ENCODE measurements around the gene NAPSA. TPM values are rescaled to one million over a fixed set of nuclear protein-coding genes. Genes with fewer than 3 reads are reported as not detected.

The NAPSA gene
- total and polyA plus RNA-seq, 2 donors (not counting 1 experiment from before 2014, with no cell fraction given), result 0.03 to 0.17 TPM

DNA sequence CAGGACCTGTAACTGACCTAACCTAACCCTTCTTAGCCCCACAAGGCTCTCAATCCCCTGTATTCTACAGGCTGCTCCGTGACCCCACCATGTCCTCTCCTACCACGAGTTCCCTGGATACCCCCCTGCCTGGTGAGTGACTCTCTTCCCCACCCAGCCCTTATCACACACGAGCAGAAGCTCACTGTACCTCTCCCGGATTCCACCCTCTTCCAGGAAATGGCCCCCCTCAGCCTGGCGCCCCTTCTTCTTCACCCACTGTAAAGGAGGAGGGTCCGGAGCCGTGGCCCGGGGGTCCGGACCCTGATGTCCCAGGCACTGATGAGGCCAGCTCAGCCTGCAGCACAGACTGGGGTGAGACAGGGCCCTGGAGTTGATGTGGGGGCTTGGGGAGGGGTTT is 12.1 kb upstream of the NAPSA start:
- TF ChIP-seq EZH2 (IDR thresholded peaks at IDR 0.05; ENCODE audit: low read length, missing control alignments), result no peak
- TF ChIP-seq, protein P1, sequence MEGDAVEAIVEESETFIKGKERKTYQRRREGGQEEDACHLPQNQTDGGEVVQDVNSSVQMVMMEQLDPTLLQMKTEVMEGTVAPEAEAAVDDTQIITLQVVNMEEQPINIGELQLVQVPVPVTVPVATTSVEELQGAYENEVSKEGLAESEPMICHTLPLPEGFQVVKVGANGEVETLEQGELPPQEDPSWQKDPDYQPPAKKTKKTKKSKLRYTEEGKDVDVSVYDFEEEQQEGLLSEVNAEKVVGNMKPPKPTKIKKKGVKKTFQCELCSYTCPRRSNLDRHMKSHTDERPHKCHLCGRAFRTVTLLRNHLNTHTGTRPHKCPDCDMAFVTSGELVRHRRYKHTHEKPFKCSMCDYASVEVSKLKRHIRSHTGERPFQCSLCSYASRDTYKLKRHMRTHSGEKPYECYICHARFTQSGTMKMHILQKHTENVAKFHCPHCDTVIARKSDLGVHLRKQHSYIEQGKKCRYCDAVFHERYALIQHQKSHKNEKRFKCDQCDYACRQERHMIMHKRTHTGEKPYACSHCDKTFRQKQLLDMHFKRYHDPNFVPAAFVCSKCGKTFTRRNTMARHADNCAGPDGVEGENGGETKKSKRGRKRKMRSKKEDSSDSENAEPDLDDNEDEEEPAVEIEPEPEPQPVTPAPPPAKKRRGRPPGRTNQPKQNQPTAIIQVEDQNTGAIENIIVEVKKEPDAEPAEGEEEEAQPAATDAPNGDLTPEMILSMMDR (conservative IDR thresholded peaks at IDR 0.05 in 1 of 2, IDR thresholded peaks at IDR 0.05 in 1 of 2; ENCODE audit: low read depth in 1 of 2, low read length in 2 of 2), result no peak
- Histone ChIP-seq H3K4me1 (ENCODE audit: control insufficient read depth, extremely low read depth, insufficient read depth, low read length) (no peaks in the 10 kb centered on the region), H3K4me3 (replicated peaks in 1 of 4; ENCODE audit: control extremely low read depth in 1 of 4, insufficient read depth in 1 of 4, low read depth in 3 of 4, low read length in 4 of 4) (no peak overlapping the region), H3K79me2 (ENCODE audit: control insufficient read depth, insufficient read depth, low read length) (no peaks in the 10 kb centered on the region), H2AFZ (ENCODE audit: low read length) (no peak overlapping the region), H3K4me2 (ENCODE audit: extremely low read depth, insufficient read depth, low read length) (no peak overlapping the region), H4K20me1 (ENCODE audit: control insufficient read depth, extremely low read depth, insufficient read depth, low read length) (no peaks in the 10 kb centered on the region), H3K9ac (ENCODE audit: insufficient read depth, low read length) (no peak overlapping the region), H3K27ac (ENCODE audit: insufficient read depth, low read length) (no peak overlapping the region), H3K27me3 (ENCODE audit: control insufficient read depth, insufficient read depth, low read length) (no peaks in the 10 kb centered on the region), H3K36me3 (ENCODE audit: control insufficient read depth, insufficient read depth, low read length) (peaks cover 27% of the 10 kb centered on the region), H3K9me3 (ENCODE audit: control insufficient read depth, insufficient read depth, low read depth, low read length) (no peaks in the 10 kb centered on the region)
- DNase-seq (ENCODE audit: low read depth in 2 of 2), result no peak

DNA sequence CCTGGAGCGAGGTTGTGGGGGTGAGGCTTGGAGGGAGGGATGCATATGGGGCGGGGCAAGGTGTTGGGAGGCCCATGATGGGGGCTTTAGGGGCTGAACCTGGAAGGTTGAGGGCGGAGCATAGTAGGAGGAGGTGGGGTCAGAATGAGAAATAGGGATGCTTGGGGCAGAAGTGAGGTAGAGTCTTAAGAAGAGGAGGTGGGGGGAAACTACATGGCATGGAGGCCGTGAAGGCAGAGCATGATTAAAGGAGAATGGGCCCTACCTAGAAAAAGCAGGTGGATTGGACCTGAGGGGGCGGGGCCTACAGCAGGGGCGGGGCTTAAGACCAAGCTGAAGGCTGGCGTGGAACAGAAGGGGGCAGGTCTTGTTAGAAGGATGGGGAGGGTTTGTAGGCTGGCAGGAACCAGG is 11.6 kb upstream of the NAPSA start:
- Histone ChIP-seq H3K27me3 (ENCODE audit: control insufficient read depth, insufficient read depth, low read length) (no peaks in the 10 kb centered on the region), H3K4me2 (ENCODE audit: extremely low read depth, insufficient read depth, low read length) (peak overlapping the region; percentile 13), H3K9me3 (ENCODE audit: control insufficient read depth, insufficient read depth, low read depth, low read length) (no peaks in the 10 kb centered on the region), H3K79me2 (ENCODE audit: control insufficient read depth, insufficient read depth, low read length) (no peaks in the 10 kb centered on the region), H3K36me3 (ENCODE audit: control insufficient read depth, insufficient read depth, low read length) (peaks cover 24% of the 10 kb centered on the region), H4K20me1 (ENCODE audit: control insufficient read depth, extremely low read depth, insufficient read depth, low read length) (no peaks in the 10 kb centered on the region), H2AFZ (ENCODE audit: low read length) (no peak overlapping the region), H3K4me1 (ENCODE audit: control insufficient read depth, extremely low read depth, insufficient read depth, low read length) (no peaks in the 10 kb centered on the region), H3K27ac (ENCODE audit: insufficient read depth, low read length) (no peak overlapping the region), H3K9ac (ENCODE audit: insufficient read depth, low read length) (no peak overlapping the region), H3K4me3 (replicated peaks in 1 of 4; ENCODE audit: control extremely low read depth in 1 of 4, insufficient read depth in 1 of 4, low read depth in 3 of 4, low read length in 4 of 4) (peak overlapping the region in 3 of 4 experiments; percentile 18 to 38 (median 33))
- TF ChIP-seq EZH2 (IDR thresholded peaks at IDR 0.05; ENCODE audit: low read length, missing control alignments), result no peak
- TF ChIP-seq, protein P1 (conservative IDR thresholded peaks at IDR 0.05 in 1 of 2, IDR thresholded peaks at IDR 0.05 in 1 of 2; ENCODE audit: low read depth in 1 of 2, low read length in 2 of 2), result no peak
- no peak for DNase-seq (ENCODE audit: low read depth in 2 of 2)

DNA sequence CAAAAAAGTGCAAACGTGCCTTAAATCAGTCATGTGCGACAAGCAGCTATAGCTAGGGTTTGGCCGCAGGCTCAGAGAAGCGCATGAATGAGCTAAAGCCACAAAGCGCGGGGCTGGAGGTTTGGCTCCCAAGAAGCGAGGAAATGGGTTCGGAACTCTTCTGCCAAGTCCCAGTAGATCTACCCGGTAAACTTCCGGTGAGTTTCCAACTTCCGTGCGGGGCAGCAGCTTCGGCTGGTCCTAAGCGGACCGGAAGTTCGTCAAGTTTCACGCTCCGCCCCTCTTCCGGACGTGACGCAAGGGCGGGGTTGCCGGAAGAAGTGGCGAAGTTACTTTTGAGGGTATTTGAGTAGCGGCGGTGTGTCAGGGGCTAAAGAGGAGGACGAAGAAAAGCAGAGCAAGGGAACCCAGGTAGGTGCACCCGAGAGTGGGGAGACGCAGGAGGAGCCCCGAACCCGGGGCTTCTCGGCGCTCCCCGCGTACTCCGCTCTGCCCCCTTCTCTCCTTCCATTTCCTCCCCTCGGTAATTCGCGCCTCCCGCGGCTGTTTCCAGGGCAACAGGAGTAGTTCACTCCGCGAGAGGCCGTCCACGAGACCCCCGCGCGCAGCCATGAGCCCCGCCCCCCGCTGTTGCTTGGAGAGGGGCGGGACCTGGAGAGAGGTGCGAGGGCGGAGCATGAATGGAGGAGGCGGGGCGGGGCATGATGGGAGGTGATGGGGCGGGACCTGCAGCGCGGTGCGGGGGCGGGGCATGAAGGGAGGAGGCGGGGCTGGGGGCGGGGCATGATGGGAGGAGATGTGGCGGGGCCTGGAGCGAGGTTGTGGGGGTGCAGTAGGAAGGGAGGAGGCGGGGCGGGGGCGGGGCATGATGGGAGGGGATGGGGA is 11.0 kb upstream of the NAPSA start, which contains the start of gene NR1H2:
NR1H2 (plus strand) TSS at position 292 of the 885 bp plus-strand sequence. CDS start 1,149 bp downstream, outside the sequence.
- H3K9me3 ChIP-seq (ENCODE audit: control insufficient read depth, insufficient read depth, low read depth, low read length), result no peaks in the 10 kb centered on the region
- no peaks in the 10 kb centered on the region for H3K79me2 ChIP-seq (ENCODE audit: control insufficient read depth, insufficient read depth, low read length)
- H3K4me3 ChIP-seq (replicated peaks in 1 of 4; ENCODE audit: control extremely low read depth in 1 of 4, insufficient read depth in 1 of 4, low read depth in 3 of 4, low read length in 4 of 4), result peak within 1 kb of the TSS; percentile 62 to 97 (median 76)
- H3K27me3 ChIP-seq (ENCODE audit: control insufficient read depth, insufficient read depth, low read length), result no peaks in the 10 kb centered on the region
- TF ChIP-seq EZH2 (IDR thresholded peaks at IDR 0.05; ENCODE audit: low read length, missing control alignments), result no peak
- H3K9ac ChIP-seq (ENCODE audit: insufficient read depth, low read length), result peak within 1 kb of the TSS; percentile 93
- H4K20me1 ChIP-seq (ENCODE audit: control insufficient read depth, extremely low read depth, insufficient read depth, low read length), result no peaks in the 10 kb centered on the region
- no peaks in the 10 kb centered on the region for H3K4me1 ChIP-seq (ENCODE audit: control insufficient read depth, extremely low read depth, insufficient read depth, low read length)
- peaks cover 19% of the 10 kb centered on the region for H3K36me3 ChIP-seq (ENCODE audit: control insufficient read depth, insufficient read depth, low read length)
- peak within 1 kb of the TSS; percentile 93 for H3K4me2 ChIP-seq (ENCODE audit: extremely low read depth, insufficient read depth, low read length)
- H2AFZ ChIP-seq (ENCODE audit: low read length), result peak within 1 kb of the TSS; percentile 90
- peak within 1 kb of the TSS; percentile 99 for H3K27ac ChIP-seq (ENCODE audit: insufficient read depth, low read length)
- DNase-seq (ENCODE audit: low read depth in 2 of 2), result peak; percentile 98 to 99

Measured in fibroblast of lung (primary cell).